CD4-positive, alpha-beta T cell (primary cell): Measurements from ENCODE around the gene SPG21. TPM values are rescaled to one million over a fixed set of nuclear protein-coding genes. Genes with fewer than 3 reads are reported as not detected.

Experiments
- ATAC-seq: fragments of 200-7000 bp; cut with Tn5 transposase; one replicate; pipeline ENCODE4 v1.10.0; 2022; ENCODE audit warnings: mild to moderate bottlenecking; ENCODE audit not compliant: poor library complexity
- CTCF ChIA-PET: fragments of 350-600 bp; sonication (Branson Sonifier 250); formaldehyde crosslinking; loops from one replicate; lab custom pipeline; 2021; ENCODE audit warnings: antibody characterized with exemption, inconsistent platforms; lab: Charles Lee
- POLR2A ChIA-PET: fragments of 350-600 bp; sonication (Branson Sonifier 250); formaldehyde crosslinking; loops from one replicate; lab custom pipeline; 2021; ENCODE audit warnings: antibody characterized with exemption, inconsistent platforms; lab: Charles Lee
- DNase-seq, 14 experiments: peaks; one replicate each; pipeline ENCODE4 v3.0.0-alpha.2; 2013 to 2020; ENCODE audit warnings: mixed read lengths in 2 of 14
- H3K27ac ChIP-seq, 2 donors: one replicate each; pipeline versions ENCODE4 v1.5.1 to v1.7.0; 2013; ENCODE audit warnings: low read length in 2 of 2, low read depth in 1 of 2, mild to moderate bottlenecking in 1 of 2
- H3K27me3 ChIP-seq, 2 experiments: 1 replicate in 1 of 2; 2 replicates in 1 of 2; pipeline versions ENCODE4 v1.6.1 to v1.7.0; 2013; ENCODE audit warnings: low read length in 2 of 2, control low read depth in 1 of 2, mild to moderate bottlenecking in 1 of 2, moderate library complexity in 1 of 2; ENCODE audit not compliant: insufficient read depth in 2 of 2, control insufficient read depth in 1 of 2
- H3K36me3 ChIP-seq: one replicate; pipeline ENCODE4 v1.6.1; 2013; ENCODE audit warnings: low read length, control low read depth; ENCODE audit not compliant: insufficient read depth
- H3K4me1 ChIP-seq: one replicate; pipeline ENCODE4 v1.6.1; 2013; ENCODE audit warnings: low read length, control low read depth; ENCODE audit not compliant: insufficient read depth
- H3K4me3 ChIP-seq: one replicate; pipeline ENCODE4 v1.5.1; 2013; ENCODE audit warnings: mild to moderate bottlenecking, low read length, moderate library complexity
- H3K9me3 ChIP-seq, 2 experiments: 1 replicate in 1 of 2; 2 replicates in 1 of 2; pipeline versions ENCODE4 v1.6.1 to v1.7.0; 2013; ENCODE audit warnings: low read length in 2 of 2, mild to moderate bottlenecking in 2 of 2, control low read depth in 1 of 2, moderate library complexity in 1 of 2; ENCODE audit not compliant: control insufficient read depth in 1 of 2, insufficient read depth in 1 of 2
- H3K27ac Mint-ChIP-seq: one replicate; pipeline ENCODE4 v1.8.0; 2020; ENCODE audit warnings: mixed read lengths
- H3K27me3 Mint-ChIP-seq: one replicate; pipeline ENCODE4 v1.8.0; 2021; ENCODE audit warnings: mixed read lengths
- H3K36me3 Mint-ChIP-seq: one replicate; pipeline ENCODE4 v1.8.0; 2021; ENCODE audit warnings: low read depth, mixed read lengths
- H3K4me1 Mint-ChIP-seq: one replicate; pipeline ENCODE4 v1.8.0; 2021; ENCODE audit warnings: low read depth, mixed read lengths
- H3K4me3 Mint-ChIP-seq: one replicate; pipeline ENCODE4 v1.8.0; 2020; ENCODE audit warnings: mild to moderate bottlenecking, mixed read lengths
- H3K9me3 Mint-ChIP-seq: one replicate; pipeline ENCODE4 v1.8.0; 2020; ENCODE audit warnings: mixed read lengths
- intact Hi-C, 2 experiments: fragments of 100-400 bp; cut with DNase I in 1 of 2; cut with micrococcal nuclease in 1 of 2; formaldehyde crosslinking; loops; one replicate each; pipeline versions ENCODE4 v1.15.1 to v1.9.0; 2023 to 2025; cut with DNase I, micrococcal nuclease
- total RNA-seq, 174 experiments: library from RNA in 2 of 174; stranded (reverse) in 2 of 174; gene quantifications; one replicate each; pipeline ENCODE4 v1.2.3 and lab custom pipeline; 2021 to 2026
- TF ChIP-seq, protein P1 (sequence below): fragments of 200-600 bp; IDR thresholded peaks from one replicate; pipeline ENCODE4 v1.8.0; 2022; ENCODE audit warnings: antibody characterized with exemption, mild to moderate bottlenecking

Gene SPG21
- total RNA-seq, 2 experiments from 2014 or later, result 29.4 to 32.7 TPM

DNA sequence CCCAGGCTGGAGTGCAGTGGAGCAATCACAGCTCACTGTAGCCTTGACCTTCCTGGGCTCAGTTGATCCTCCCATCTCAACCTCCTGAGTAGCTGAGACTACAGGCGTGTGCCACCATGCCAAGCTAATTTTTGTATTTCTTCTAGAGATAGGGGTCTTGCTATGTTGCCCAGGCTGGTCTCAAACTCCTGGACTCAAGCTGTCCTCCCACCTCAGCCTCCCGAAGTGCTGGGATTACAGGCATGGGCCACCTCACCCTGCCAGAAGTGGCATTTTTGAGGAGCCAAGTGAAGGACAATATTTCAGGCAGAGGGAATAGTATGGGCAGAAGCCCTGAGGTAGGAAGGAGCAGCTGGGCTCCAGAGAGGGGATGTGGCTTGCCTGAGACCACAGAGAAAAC lies 73.3 kb downstream of the SPG21 start:
- Histone ChIP-seq H3K9me3 (no peaks in the 10 kb centered on the region), H3K4me3 (no peak overlapping the region), H3K36me3 (no peaks in the 10 kb centered on the region), H3K4me1 (peaks cover 9% of the 10 kb centered on the region), H3K27ac (no peak overlapping the region), H3K27me3 (peaks cover 0 to 2% of the 10 kb centered on the region in 2 experiments)
- Mint-ChIP-seq H3K9me3 (no peaks in the 10 kb centered on the region), H3K27me3 (peaks cover 1% of the 10 kb centered on the region), H3K27ac (no peak overlapping the region), H3K4me3 (no peak overlapping the region), H3K36me3 (no peaks in the 10 kb centered on the region), H3K4me1 (peaks cover 2% of the 10 kb centered on the region)
- TF ChIP-seq, protein P1, sequence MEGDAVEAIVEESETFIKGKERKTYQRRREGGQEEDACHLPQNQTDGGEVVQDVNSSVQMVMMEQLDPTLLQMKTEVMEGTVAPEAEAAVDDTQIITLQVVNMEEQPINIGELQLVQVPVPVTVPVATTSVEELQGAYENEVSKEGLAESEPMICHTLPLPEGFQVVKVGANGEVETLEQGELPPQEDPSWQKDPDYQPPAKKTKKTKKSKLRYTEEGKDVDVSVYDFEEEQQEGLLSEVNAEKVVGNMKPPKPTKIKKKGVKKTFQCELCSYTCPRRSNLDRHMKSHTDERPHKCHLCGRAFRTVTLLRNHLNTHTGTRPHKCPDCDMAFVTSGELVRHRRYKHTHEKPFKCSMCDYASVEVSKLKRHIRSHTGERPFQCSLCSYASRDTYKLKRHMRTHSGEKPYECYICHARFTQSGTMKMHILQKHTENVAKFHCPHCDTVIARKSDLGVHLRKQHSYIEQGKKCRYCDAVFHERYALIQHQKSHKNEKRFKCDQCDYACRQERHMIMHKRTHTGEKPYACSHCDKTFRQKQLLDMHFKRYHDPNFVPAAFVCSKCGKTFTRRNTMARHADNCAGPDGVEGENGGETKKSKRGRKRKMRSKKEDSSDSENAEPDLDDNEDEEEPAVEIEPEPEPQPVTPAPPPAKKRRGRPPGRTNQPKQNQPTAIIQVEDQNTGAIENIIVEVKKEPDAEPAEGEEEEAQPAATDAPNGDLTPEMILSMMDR, result no peak
- intact Hi-C loops, result no loop called here
- DNase-seq (no peak), ATAC-seq (no peak)
- ChIA-PET POLR2A (no interaction called here), CTCF (interaction anchor here (1.6 kb wide), 1 partner anchor 81 kb away, joined by 3 read pairs; no protein-coding TSS in a partner anchor)

DNA sequence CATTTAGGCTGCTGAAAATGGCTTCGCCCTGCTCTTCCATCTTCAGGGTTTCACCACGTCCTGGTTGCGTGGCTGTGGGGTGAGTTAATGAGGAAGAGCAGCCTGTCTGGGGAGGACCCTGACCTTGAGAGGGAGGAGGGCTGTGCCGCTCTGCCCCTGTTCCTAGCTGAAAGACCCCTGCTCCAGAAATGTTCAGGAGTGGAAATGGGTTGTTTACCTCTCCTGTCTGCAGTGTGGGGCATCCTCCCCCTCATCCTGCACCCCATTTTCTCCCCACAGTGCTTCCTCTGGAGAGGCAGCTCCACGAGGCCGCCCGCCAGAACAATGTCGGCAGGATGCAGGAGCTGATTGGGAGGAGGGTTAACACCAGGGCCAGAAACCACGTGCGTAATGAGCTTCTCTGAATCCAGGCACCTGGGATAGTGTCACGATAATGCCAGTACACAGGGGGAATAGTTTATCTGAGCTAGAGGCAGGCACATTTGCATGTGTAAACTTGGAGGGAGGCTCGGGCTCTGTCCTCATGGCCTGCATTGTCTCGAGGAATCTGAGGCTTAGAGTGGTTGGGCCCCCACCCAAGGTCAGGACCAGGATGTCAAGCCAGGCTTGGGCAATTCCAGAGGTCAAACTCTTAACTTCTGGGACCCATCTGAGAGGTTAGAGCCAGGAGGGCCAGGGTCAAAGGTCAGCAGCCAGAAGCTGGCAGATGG lies 74.0 kb downstream of the SPG21 start:
- Histone ChIP-seq H3K27ac (no peak overlapping the region), H3K9me3 (no peaks in the 10 kb centered on the region), H3K36me3 (no peaks in the 10 kb centered on the region), H3K4me1 (peaks cover 12% of the 10 kb centered on the region), H3K27me3 (peaks cover 0 to 4% of the 10 kb centered on the region in 2 experiments), H3K4me3 (no peak overlapping the region)
- intact Hi-C loops, result no loop called here
- no peak for ATAC-seq
- DNase-seq, result no peak
- ChIA-PET CTCF (interaction anchor here (1.6 kb wide), 1 partner anchor 80 kb away, joined by 3 read pairs; no protein-coding TSS in a partner anchor), POLR2A (no interaction called here)
- H3K4me3 Mint-ChIP-seq, result no peak overlapping the region
- H3K36me3 Mint-ChIP-seq, result no peaks in the 10 kb centered on the region
- H3K9me3 Mint-ChIP-seq, result no peaks in the 10 kb centered on the region
- H3K4me1 Mint-ChIP-seq, result peaks cover 8% of the 10 kb centered on the region
- H3K27ac Mint-ChIP-seq, result no peak overlapping the region
- TF ChIP-seq, protein P1, result no peak
- H3K27me3 Mint-ChIP-seq, result peaks cover 8% of the 10 kb centered on the region

Other genes starting within 250 kb of the SPG21 start
- gene RBPMS2, start 214.3 kb downstream of the SPG21 start, total RNA-seq, result not detected
- gene PIF1, start 164.3 kb downstream of the SPG21 start, total RNA-seq, result under 1 TPM; 0.22 to 0.27 TPM
- gene PLEKHO2, start 148.0 kb downstream of the SPG21 start, total RNA-seq, result 1 to 10 TPM; 5.6 to 5.9 TPM
- gene ANKDD1A, start 78.0 kb downstream of the SPG21 start, total RNA-seq, result 1 to 10 TPM in 1 of 2 experiments, under 1 TPM in 1; 0.95 to 1.9 TPM
- 1 to 10 TPM; 3.4 to 5.8 TPM for gene MTFMT, start 39.7 kb upstream of the SPG21 start, total RNA-seq
- not detected for gene SLC51B, start 55.5 kb upstream of the SPG21 start, total RNA-seq
- gene RASL12, start 78.1 kb upstream of the SPG21 start, total RNA-seq, result not detected
- gene KBTBD13, start 86.8 kb upstream of the SPG21 start, total RNA-seq, result not detected
- 1 to 10 TPM; 7.2 TPM for gene UBAP1L, start 125.3 kb upstream of the SPG21 start, total RNA-seq
- gene PDCD7, start 143.9 kb upstream of the SPG21 start, total RNA-seq, result 10 to 100 TPM; 15.6 to 17.7 TPM
- gene CLPX, start 195.4 kb upstream of the SPG21 start, total RNA-seq, result 10 to 100 TPM; 29.1 to 36.3 TPM
- under 1 TPM; 0.31 to 0.33 TPM for gene CILP, start 221.6 kb upstream of the SPG21 start, total RNA-seq